ENCODE measurements around the gene LAMA4. TPM values are rescaled to one million over a fixed set of nuclear protein-coding genes. Genes with fewer than 3 reads are reported as not detected.
"Not testable (repeated sequence)": the region's sequence is repeated elsewhere in the genome, so short reads cannot be mapped to it uniquely, and the experiment has no call there.

The LAMA4 gene
- polyA plus RNA-seq, 1 donor, result 108 TPM

GRCh38 chr6:112214739-112215269 lies 39.6 kb downstream of the LAMA4 start:
- no peak for DNase-seq

- no peak for DNase-seq
Measured at GRCh38 chr6:112210852-112211251, 43.5 kb downstream of the LAMA4 start.

GRCh38 chr6:112209131-112209530 lies 45.2 kb downstream of the LAMA4 start:
- no peak for DNase-seq

- DNase-seq, result no peak
Measured at GRCh38 chr6:112207776-112208175, 46.6 kb downstream of the LAMA4 start.

GRCh38 chr6:112207131-112207530 lies 47.2 kb downstream of the LAMA4 start:
- DNase-seq, result no peak

- DNase-seq, result no peak
Measured at GRCh38 chr6:112206110-112206458, 48.3 kb downstream of the LAMA4 start.

- no peak for DNase-seq
Measured at GRCh38 chr6:112205427-112206109, 48.8 kb downstream of the LAMA4 start.

- no peak for DNase-seq
Measured at GRCh38 chr6:112204350-112204706, 50.0 kb downstream of the LAMA4 start.

GRCh38 chr6:112203577-112204349 lies 50.6 kb downstream of the LAMA4 start:
- DNase-seq, result no peak

- DNase-seq, result no peak
Measured at GRCh38 chr6:112202639-112203341, 51.6 kb downstream of the LAMA4 start.

GRCh38 chr6:112200185-112200914 lies 54.0 kb downstream of the LAMA4 start:
- not testable (repeated sequence) for DNase-seq

GRCh38 chr6:112199001-112199403 lies 55.4 kb downstream of the LAMA4 start:
- no peak for DNase-seq

- no peak for DNase-seq
Measured at GRCh38 chr6:112198582-112198981, 55.8 kb downstream of the LAMA4 start.

GRCh38 chr6:112197636-112198035 lies 56.7 kb downstream of the LAMA4 start:
- DNase-seq, result no peak

GRCh38 chr6:112196306-112196705 lies 58.1 kb downstream of the LAMA4 start:
- no peak for DNase-seq

GRCh38 chr6:112195166-112195565 lies 59.2 kb downstream of the LAMA4 start:
- DNase-seq, result no peak

GRCh38 chr6:112194511-112194910 lies 59.9 kb downstream of the LAMA4 start:
- DNase-seq, result no peak

GRCh38 chr6:112193535-112194051 lies 60.8 kb downstream of the LAMA4 start:
- DNase-seq, result no peak

- DNase-seq, result no peak
Measured at GRCh38 chr6:112193117-112193516, 61.2 kb downstream of the LAMA4 start.

GRCh38 chr6:112191509-112192020 lies 62.8 kb downstream of the LAMA4 start:
- no peak for DNase-seq

- no peak for DNase-seq
Measured at GRCh38 chr6:112190164-112190563, 64.2 kb downstream of the LAMA4 start.

- peak; percentile 29 for DNase-seq
Measured at GRCh38 chr6:112189494-112189893, 64.9 kb downstream of the LAMA4 start.
